Measurements from ENCODE around the gene FBXL15.

The FBXL15 gene

GRCh38 chr10:102398172-102399020 is 22.2 kb upstream of the FBXL15 start:
- no peak for DNase-seq

GRCh38 chr10:102399217-102400021 is 21.2 kb upstream of the FBXL15 start:
- no peak for DNase-seq

GRCh38 chr10:102400076-102400475 is 20.6 kb upstream of the FBXL15 start:
- DNase-seq: no peak

GRCh38 chr10:102400598-102401341 is 19.9 kb upstream of the FBXL15 start:
- DNase-seq: no peak

GRCh38 chr10:102401342-102401654 is 19.3 kb upstream of the FBXL15 start:
- no peak for DNase-seq

- no peak for DNase-seq
These were observed 18.7 kb upstream of the FBXL15 start for GRCh38 chr10:102401735-102402511.

GRCh38 chr10:102402512-102402896 is 18.1 kb upstream of the FBXL15 start:
- DNase-seq: no peak

- DNase-seq: no peak
These were observed 17.5 kb upstream of the FBXL15 start for GRCh38 chr10:102403115-102403514.

- no peak for DNase-seq
These were observed 16.1 kb upstream of the FBXL15 start for GRCh38 chr10:102404361-102405107.

- no peak for DNase-seq
These were observed 15.5 kb upstream of the FBXL15 start for GRCh38 chr10:102405108-102405571.

GRCh38 chr10:102405632-102406031 is 15.0 kb upstream of the FBXL15 start:
- DNase-seq: no peak

- DNase-seq: no peak
These were observed 13.8 kb upstream of the FBXL15 start for GRCh38 chr10:102406815-102407214.

GRCh38 chr10:102407425-102408130 is 13.1 kb upstream of the FBXL15 start:
- DNase-seq: no peak

GRCh38 chr10:102408131-102408727 is 12.4 kb upstream of the FBXL15 start:
- no peak for DNase-seq

- DNase-seq: no peak
These were observed 11.7 kb upstream of the FBXL15 start for GRCh38 chr10:102408728-102409603.

- no peak for DNase-seq
These were observed 10.8 kb upstream of the FBXL15 start for GRCh38 chr10:102409604-102410428.

GRCh38 chr10:102410429-102411073 is 10.1 kb upstream of the FBXL15 start:
- no peak for DNase-seq

Measured in amniotic stem cell (primary cell).